Right lung (tissue), 5 donors: ENCODE results near the gene NTN1. TPM values are rescaled to one million over a fixed set of nuclear protein-coding genes. Genes with fewer than 3 reads are reported as not detected.
"Not testable (repeated sequence)": the region's sequence is repeated elsewhere in the genome, so short reads cannot be mapped to it uniquely, and the experiment has no call there.

Experiments
- DNase-seq, 2 donors: peaks; one replicate each; pipeline ENCODE4 v3.0.0-alpha.2; 2013
- polyA plus RNA-seq, 5 donors: library from polyadenylated mRNA; unstranded; fragments of 120-200 nt; gene quantifications; one replicate each; pipeline versions ENCODE4 v1.2.1 to v1.2.3, GENCODE V29; 2013; ENCODE audit warnings: inconsistent platforms in 1 of 5, low replicate concordance in 1 of 5; ENCODE audit not compliant: insufficient read length in 5 of 5, insufficient read depth in 1 of 5

The NTN1 gene
- polyA plus RNA-seq, 5 donors = 6.3 to 16.8 (median 8.4) TPM

DNA sequence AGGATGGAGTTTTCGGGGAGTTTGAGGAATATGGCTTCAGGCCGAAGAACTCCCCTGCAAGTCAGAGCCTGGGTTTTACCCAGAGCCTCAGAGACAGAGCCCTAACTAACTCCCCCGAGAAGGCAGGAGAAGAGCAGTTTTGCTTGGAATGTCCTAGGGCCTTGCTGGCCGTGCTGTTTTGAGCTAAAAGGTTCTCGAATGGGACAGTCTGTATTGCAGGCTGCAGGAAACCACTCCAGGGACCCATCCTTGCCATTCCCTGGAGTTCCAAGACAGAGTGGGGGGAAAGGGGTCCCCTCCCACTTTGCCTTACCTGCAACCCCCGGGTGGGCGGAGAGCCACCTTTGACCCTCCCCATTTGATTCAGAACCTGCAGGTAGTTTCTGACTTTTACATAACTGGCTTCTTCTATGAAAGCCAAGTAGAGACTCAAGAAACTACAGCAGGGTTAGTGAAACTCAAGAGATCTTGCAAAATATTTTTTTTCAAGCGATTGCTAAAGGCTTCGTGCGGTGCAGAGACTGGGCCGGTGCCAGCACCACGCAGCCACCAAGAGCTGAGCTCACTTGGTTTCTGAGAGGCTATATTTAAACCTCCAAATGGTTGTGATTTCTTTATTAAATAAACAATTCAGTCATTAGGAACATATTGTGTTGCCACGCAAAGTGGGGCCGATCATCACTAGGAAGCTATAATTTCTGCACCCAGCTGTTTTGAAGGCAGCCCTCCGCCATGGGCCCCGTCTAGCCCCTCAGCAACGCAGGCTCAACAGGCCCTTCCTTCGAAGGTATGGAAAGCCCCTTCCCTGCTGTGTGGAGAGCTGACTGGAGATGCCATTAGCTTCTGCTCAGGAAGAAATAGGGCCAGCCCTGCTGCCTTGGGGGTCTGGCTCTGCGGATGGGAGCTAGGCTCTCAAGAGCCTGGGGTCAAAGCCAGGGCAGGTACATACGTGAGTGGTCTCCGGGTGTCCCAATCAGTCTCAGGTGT, 223.0 kb downstream of the NTN1 start:
- peak; percentile 43 to 55 for DNase-seq

DNA sequence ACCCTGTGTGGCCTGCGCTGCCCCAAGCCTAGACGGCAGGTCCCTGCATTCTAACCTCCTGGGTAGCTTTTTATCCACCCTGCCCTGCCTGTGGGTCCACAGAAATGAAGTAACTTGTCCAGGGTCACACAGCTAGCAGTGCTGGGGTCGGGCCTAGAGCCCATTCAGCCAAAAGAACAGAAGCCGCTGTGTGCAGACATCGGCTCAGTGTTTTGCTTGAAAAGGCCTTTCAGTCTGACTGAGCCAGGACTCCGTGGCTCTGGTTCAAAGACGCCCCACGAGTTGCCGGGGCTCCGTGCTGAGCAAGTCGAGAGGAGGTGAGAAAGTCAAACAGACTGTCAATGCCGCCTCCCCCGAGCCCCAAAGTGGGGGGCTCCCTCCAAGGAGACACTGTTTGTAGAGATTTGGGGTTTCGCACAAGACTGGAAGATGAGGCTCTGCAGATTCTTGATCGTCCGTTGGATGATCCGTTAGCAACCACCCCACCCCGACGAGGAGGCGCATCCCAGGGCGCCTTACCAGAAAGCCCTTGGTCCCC, 226.2 kb downstream of the NTN1 start:
- no peak for DNase-seq

DNA sequence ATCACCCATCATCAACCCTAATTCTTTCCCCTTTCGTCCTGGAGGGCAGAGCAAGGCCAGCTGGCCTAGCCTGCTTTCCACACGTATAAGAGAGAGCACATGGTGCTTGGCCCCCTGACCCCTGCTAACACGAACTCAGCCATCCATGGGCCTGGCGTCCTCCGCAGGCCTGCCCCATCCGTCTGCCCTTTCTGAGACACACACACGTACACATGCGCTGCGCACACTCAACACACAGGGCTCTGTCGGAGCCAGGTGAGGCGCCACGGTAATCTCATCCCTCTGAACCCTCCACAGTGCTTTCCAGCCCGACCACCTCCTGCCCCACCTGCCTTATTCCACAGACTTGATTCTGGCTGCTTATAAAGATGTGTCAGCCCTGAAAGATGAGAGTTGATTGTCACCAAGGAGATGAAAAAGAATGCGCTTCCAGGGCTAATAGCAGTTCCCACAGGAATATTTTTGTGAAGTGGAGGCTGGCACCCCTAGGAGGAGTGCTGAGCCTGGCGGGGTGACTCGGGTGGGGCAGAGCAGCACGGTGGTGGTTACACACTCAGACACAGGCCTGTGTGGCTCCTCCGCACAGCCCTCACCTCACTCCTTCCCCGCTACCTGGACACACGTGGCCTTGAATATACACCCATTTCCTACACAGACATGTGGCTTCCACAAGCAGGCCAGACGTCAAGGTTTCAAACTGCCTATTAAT, 228.1 kb downstream of the NTN1 start:
- DNase-seq = no peak

DNA sequence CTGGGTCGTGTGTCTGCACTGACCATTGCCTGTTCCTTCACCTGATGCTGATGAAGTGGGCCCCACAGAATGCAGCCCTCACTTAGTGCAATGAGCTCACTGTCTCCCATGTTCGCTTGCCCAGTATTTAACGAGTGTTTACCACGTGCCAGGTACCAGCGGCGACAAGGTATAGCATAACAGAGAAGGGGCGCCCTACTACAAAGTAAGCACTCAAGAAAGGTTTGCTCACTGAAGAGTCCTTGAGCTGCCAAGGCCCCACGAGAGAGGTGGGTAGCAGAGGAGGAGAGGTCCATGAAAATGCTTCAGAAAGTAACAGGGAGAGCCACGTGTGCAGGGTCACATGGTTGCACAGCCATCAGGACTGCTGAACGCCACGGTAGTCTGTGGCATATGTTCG, 230.0 kb downstream of the NTN1 start:
- peak; percentile 46 to 61 for DNase-seq

DNA sequence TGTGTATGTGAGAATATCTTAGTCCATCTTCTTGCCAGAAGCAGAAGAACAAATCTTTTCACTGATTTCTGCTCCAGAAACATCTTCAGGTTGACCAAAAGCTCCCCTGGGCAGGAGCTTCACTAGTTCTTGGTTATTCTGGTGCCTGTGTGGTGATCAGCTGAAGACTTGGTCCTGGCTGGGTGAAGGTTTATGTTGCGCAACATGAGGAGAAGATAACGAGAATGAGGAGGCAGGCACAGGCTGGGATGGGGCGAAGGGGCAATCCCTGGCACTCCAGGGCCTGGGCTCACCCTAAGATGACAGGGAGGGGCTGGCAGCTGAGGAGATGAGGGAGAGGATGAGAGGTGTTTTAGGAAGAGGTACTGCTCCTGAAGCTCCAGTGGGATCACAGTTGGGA, 232.0 kb downstream of the NTN1 start:
- DNase-seq = no peak

DNA sequence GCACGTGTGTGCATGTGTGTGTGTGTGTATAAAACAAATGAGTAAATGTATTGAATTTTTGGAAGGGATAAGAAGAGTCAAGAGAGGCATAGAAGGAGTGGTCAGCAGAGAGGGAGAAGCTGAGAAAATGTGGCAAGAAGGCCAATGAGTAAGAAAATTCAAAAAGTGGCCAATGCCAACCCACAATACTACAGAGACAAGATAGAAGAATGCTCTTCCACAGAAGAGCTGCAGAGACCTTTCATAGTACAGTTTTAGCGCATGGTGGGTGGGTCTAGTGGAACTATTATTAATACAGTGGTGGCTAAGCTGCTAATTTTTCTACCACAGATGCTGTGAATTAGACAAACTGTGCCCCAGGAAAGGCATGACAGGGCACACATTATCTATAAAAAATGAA, 233.5 kb downstream of the NTN1 start:
- DNase-seq = no peak

DNA sequence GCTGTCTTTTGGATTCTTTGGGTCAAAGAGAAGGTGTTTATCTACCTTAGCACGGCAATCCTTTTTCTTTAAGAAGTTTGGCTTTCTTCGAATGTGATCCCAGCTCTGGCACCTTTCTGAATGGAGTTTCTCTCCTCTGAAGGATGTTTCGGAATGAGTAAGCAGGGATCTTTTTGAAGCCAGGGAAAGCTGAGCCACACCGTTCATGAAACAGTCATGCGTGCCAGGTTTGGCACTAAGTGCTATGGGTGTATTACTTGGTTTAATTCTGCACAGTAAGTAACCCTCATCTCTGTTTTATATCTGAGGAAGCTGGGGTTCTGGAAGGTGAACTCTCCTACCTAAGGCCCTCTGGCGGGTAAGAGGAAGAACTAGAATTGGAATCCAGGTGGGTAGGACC, 234.5 kb downstream of the NTN1 start:
- no peak for DNase-seq

DNA sequence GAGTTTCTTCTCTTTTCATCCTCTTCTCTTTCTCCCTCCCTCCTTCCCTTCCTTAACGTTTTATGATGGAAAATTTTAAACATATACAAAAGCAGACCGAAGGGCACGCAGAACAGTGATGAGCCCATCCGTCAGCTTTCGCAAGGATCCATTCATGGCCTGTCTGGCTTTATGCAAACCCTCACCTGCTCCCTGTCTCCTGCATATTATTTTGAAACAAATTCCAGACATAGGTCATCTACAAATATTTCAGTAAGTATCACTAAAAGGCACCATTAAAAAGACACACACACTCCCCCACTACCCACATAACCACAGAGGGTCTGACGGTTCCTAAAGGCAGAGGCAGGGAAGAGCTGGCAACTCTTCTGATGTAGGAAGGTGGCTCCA, 235.0 kb downstream of the NTN1 start:
- DNase-seq = no peak

DNA sequence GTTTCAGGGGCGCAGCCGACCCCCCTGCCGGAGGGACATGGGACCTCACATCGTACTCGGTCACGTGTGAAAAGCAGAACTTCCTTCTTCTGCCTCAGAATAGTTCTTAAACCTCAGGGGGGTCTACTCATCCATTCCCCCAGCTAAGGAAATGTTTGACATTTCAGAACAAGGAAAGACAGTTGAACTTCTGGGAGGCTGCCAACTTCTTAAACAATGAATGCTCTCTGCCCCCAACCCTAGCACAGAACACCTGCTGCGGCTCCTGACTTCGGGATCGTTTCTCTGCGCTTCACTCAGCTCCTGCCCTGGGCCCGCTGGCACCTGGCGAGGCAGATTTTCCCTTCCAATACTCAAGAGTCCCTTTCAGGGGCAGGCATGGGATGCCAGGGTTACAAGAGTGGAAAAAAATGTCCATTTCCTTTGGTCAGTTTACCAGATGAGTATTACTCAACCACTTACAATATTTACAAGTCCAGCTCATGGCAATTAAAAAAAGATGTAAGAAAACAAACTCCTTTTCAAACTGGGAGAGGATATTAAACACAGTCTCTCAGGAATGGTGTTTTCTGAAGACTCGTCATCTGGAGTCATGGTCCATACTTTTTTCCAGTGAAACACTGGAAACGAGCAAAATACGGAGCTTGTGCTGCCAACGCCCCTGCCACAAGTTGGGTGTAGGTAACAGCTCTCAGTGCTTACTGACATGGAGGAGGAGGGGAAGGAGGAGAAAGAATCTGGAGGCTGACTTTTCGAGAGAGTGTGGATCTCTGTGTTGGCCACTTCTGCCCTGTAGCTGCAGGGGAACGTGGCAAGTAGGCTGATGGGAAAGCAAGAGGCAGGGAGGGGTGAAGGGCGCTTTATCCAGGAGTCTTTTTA, 235.7 kb downstream of the NTN1 start:
- DNase-seq = no peak

DNA sequence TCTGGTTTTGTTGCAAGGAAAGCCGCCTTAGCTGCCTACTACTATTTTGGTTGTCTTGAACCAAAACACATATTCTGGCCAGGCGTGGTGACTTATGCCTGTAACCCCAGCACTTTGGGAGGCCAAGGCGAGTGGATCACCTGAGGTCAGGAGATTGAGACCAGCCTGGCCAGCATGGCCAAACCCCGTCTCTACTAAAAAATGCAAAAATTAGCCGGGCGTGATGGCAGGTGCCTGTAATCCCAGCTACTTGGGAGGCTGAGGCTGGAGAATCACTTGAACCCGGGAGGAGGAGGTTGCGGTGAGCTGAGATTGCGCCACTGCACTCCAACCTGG, 236.3 kb downstream of the NTN1 start:
- not testable (repeated sequence) for DNase-seq

DNA sequence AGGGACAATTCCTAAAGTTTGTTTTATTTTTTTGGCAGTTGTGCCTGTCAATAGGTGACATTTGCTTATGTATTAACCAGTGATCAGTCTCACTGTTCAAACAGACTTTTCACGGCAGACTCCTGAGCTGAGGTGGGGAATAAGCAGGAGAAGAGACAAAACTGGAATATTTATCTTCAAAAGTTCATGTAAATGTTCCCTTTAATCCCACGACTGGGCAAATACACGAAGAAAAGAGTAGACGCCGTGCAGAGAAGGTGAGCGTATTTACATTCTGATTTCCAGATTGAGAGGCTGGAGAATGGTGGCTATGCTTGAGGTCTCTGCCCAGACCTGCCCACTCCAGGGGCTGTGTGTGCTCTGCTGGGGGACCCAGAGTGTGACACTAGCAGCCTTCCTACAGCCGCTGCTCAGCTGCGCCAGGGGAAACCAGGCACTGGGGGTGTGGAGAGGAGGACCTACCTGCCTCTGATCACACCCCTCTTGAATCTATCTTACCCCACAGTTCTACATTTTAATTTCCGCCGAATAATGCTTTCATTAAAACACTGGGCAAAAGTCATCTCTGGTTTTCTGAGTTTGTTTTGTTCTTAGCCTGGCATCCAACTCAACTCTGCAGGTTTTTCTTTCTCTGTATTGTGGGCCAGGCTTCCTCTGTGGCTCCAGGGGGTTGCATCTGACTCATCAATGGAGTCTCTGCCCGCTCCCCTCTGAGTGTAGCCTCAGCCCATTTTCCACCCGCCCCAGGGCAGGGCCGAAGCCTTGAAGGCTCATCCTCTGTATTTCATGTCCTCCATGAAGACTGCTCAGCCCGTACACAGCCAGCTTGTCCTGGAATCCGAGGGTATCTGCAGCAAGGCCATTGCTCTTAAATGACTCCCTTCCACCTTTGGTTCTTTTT, 237.1 kb downstream of the NTN1 start:
- DNase-seq = no peak

DNA sequence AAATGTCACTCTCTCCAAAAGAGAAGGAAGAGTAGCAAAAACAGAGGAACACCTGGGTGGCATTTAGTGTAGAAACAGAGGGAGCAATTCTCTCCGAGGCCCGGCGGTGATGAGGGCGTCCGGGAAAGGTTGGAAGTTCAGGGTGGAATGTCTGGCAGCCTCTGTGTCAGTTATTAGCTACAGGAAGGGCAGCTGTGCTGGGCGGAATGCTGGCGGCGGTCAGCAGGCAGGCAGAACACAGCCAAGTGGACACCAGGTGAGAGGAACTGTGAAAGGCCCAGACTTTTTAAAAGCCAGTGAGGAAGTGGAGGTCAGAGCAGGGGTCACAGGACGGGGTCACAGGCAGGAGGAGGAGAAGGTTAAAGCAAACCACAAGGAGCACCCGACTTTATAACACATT, 238.1 kb downstream of the NTN1 start:
- no peak for DNase-seq

DNA sequence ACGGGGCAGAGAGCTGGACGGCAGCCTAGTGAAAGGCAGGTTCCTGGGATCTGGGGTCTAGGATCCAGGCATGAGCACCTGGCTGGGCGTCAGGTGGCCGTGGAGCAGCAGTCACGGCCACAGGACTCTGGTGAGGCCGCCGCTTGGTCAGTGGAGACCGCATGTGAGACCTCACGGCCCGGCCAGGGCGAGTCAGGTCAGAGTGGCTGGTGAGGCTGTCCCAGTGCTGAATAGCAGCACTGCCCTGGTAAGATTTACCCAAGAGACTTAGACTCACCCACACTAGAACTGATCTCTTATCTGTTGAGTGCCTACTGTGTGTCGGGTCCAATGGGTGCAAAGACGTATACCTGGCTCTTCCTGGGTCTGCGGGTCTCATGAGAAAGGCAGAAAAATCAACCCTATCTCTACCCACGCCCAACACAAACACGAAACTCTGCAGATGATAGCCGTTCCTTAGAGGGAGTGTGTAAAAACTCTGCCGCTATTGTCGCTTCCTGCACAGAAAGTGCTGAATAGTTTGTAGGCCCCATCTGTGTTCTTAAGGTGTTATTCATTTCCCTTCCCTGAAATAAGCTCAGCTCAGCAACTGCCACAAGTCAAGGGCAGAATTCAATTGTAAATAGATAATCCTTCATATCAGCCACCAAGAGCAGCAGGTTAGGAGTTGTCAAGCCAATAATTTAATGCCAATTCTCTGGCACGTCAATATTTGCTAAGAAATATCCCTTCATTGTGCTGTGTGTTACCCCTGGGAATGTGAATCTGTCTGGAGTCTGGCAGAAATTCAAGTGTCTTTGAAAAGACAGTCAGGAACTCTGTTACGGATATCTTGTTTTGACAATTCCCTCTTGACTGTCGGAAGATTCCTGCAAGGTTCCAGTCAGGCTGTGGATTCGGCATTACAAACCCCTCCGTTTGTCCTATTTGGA, 240.0 kb downstream of the NTN1 start:
- no peak for DNase-seq

DNA sequence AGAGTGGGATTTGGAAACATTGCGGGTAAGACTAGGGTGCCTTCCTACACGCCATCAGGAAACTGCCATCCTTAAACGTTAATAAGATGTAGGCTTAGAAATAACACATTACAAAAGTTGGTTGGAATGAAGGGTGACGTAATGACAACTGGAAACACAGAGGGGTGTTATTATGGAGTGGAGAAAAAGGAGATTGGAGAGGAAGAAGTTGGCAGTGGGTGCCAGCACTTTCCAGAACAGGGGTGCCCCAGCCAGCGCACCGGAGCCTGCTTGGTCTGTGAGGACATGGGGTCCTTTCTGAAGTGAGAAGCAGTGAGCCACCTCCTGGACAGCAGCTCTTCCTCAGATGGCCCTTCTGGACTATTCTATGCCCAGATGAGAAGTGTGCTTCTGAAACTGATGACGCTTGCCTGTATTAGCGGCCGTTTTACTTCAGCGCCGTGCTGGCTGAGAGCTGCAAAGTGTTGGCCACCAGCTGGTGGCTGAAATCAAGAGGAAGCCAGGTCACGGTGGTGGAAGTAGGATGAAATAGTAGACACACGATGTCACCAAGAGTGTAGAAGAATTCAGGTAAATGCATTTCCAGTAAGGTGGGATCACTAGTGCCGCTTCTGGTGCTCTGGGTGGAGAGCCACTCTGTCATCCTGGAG, 244.8 kb downstream of the NTN1 start:
- no peak for DNase-seq

DNA sequence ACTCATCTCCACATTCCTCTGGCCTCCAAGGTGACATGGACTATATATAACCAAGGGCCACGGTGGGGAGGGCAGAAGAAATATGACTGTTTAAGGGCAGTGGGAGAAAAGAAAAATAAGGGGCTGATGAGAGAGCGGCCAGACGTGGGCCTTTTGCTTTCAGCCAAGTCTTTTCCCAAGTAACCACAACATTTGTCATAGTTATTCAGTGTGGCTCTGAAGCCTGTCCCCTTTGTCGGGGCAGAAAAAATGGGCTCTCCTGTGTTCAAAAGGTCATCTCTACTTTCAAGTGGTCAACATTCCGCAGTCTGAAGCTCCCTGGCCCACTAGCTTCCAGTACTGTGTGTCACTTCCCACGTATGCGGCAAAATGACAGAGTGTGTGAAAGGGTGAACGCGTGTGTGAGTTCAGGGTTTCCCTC, 245.4 kb downstream of the NTN1 start:
- DNase-seq = no peak

DNA sequence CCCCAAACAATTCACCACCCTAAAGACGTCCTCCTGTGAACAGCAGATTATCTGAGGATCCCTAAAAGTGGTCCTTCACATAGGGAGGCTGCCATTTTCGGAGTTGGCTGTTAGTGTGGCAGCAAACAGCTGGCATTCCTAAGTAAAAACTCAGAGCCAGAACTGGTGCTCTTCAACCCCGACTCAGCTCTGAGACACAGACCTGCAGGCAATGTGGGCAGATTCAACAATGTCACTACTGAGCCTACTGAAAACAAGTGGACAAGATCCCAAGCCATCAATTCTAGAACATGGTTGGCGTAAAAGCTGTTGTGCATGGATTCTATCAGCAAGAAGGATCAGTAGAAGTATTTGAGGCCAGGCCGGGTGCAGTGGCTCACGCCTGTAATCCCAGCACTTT, 247.2 kb downstream of the NTN1 start:
- no peak for DNase-seq

DNA sequence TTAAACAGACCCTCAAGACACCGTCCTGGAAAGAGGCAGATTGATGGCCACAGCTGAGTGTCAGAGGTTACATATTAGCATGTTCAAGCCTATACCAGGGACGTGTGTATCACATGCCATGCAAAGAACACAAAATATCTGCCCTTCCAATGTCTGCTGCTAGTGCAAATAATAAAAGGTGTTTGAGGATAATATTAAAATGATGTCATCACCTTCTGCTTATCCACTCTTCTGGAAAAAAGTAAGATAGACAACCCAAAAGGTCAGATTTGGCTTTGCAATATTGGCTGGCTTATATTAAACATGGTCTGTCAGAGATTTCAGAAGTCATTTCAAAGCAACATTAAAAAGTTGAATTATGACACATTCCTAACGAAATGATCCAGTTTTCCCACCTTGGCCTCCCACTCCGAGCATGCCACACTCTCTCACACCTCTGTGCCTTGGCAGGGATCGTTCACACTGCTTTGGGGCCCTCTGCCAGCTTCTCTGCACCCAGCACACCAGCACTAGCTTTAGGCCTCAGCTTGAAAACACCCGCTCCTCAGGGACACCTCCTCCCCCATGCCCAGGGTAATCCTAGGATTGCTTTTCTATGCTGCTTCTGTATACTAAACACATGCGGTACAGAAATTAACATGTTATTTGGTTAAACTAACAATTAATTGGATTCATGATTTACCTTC, 248.2 kb downstream of the NTN1 start:
- no peak for DNase-seq

DNA sequence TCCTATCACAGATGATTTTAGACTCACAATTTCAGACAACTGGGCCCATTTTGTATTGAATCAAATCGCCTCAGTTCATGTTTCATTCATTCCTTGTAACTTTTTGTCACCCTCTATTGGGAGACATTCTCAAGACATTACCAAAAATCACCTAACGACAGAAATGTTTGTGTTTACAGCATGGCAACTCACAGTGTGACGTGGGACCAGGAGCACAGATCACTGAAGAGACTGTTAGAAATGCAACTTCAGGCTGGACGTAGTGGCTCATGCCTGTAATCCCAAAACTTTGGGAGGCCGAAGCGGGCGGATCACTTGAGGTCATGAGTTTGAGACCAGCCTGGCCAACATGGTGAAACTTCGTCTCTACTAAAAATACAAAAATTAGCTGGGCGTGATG, 249.6 kb downstream of the NTN1 start:
- DNase-seq = no peak

DNA sequence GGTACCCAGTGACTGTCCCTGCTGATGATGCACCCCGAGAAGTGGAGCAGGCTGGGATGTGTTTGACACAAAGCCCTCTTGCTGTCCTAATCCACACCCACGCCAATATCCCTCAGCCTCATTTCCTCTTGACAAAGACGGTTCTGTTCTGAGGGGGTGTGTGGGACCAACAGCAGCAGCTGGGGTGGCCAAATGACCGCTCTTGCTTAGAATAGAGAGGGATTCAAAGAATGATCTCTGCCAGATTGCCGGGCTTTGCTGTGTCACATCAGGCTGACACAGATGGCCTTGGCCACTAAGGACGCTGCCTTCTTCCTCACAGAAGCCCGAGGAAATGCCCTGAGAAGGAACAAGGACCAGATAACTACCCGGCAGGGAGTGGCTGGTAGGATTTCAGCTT, 250.7 kb downstream of the NTN1 start:
- DNase-seq = no peak
